HepG2 (cell line): ENCODE results near the gene UNG. TPM values are rescaled to one million over a fixed set of nuclear protein-coding genes. Genes with fewer than 3 reads are reported as not detected.

ENCODE experiments used
- ATAC-seq: fragments of 200-7000 bp; cut with Tn5 transposase; 3 replicates; pipeline ENCODE4 v1.9.1; 2020; ENCODE audit warnings: mild to moderate bottlenecking, moderate library complexity
- BruUV-seq: library from RNA; stranded (reverse); fragments of 400-500 nt; replicated peaks from 2 replicates; lab custom pipeline; 2021; lab: Mats Ljungman, UMichigan
- CTCF ChIA-PET: fragments of 300-600 bp; formaldehyde crosslinking; extraction: SDS; loops from one replicate; lab custom pipeline; 2021; ENCODE audit warnings: low total read pairs, inconsistent platforms, low intra/inter-chr PET ratio; lab: Yijun Ruan, JAX
- POLR2A ChIA-PET: fragments of 350-600 bp; sonication (Branson Sonifier 250); formaldehyde crosslinking; loops from one replicate; lab custom pipeline; 2020; ENCODE audit warnings: antibody characterized with exemption, inconsistent platforms; lab: Yijun Ruan, JAX
- DNase-seq: peaks from one replicate; pipeline ENCODE4 v3.0.0-alpha.2; 2015; ENCODE audit warnings: low spot score
- FAIRE-seq: peaks from 3 replicates; lab custom pipeline; 2011; peaks lifted over from hg19 to GRCh38; lab: Jason Lieb, UNC
- H2AFZ ChIP-seq: one replicate; pipeline ENCODE4 v1.6.1; 2011; ENCODE audit warnings: low read length, inconsistent platforms
- H3K27ac ChIP-seq: fragments of 300-600 bp; 3 replicates; pipeline ENCODE4 v1.8.0; 2011; ENCODE audit warnings: mixed run types, mild to moderate bottlenecking, mixed read lengths, low read length, inconsistent platforms; ENCODE audit not compliant: insufficient read depth; ENCODE audit errors: extremely low read length
- H3K27me3 ChIP-seq, 2 experiments: fragments of 200-600 bp in 1 of 2; 2 replicates in 1 of 2; 3 replicates in 1 of 2; pipeline versions ENCODE4 v1.6.0 to v1.8.0; 2011; ENCODE audit warnings: low read length in 2 of 2, mild to moderate bottlenecking in 2 of 2, moderate library complexity in 2 of 2, inconsistent platforms in 1 of 2; ENCODE audit not compliant: insufficient read depth in 2 of 2, control insufficient read depth in 1 of 2
- H3K36me3 ChIP-seq, 2 experiments: fragments of 200-600 bp in 1 of 2; replicated peaks in 1 of 2; 2 replicates in 1 of 2; 3 replicates in 1 of 2; pipeline versions ENCODE4 v1.5.1 to v1.8.0; 2011; ENCODE audit warnings: low read length in 2 of 2, inconsistent platforms in 1 of 2; ENCODE audit not compliant: insufficient read depth in 2 of 2, control insufficient read depth in 1 of 2
- H3K4me1 ChIP-seq: 2 replicates; pipeline ENCODE4 v1.5.1; 2012; ENCODE audit warnings: low read length, inconsistent platforms; ENCODE audit not compliant: insufficient read depth
- H3K4me2 ChIP-seq: 2 replicates; pipeline ENCODE4 v1.6.0; 2011; ENCODE audit warnings: low read depth, low read length, inconsistent platforms
- H3K4me3 ChIP-seq, 3 experiments: fragments of 200-600 bp in 1 of 3; sonication (generic), shearing (Covaris generic) in 1 of 3; replicated peaks in 1 of 3; 2 replicates each; pipeline ENCODE4 v1.5.1; 2011 to 2016; ENCODE audit warnings: low read length in 3 of 3, inconsistent platforms in 2 of 3, low read depth in 2 of 3, mild to moderate bottlenecking in 2 of 3, control low read depth in 1 of 3, mixed read lengths in 1 of 3; ENCODE audit not compliant: insufficient read depth in 1 of 3
- H3K79me2 ChIP-seq: one replicate; pipeline ENCODE4 v1.6.1; 2011; ENCODE audit warnings: low read length, inconsistent platforms; ENCODE audit not compliant: insufficient read depth
- H3K9ac ChIP-seq: 2 replicates; pipeline ENCODE4 v1.6.0; 2011; ENCODE audit warnings: mild to moderate bottlenecking, low read depth, low read length, inconsistent platforms; ENCODE audit not compliant: insufficient read depth
- H3K9me3 ChIP-seq: 2 replicates; pipeline ENCODE4 v1.5.1; 2012; ENCODE audit warnings: mild to moderate bottlenecking, low read length
- H4K20me1 ChIP-seq: 2 replicates; pipeline ENCODE4 v1.6.0; 2011; ENCODE audit warnings: inconsistent platforms, mild to moderate bottlenecking, low read length, moderate library complexity; ENCODE audit not compliant: insufficient read depth
- CBX1 ChIP-seq: IDR thresholded peaks from one replicate; pipeline ENCODE4 v1.6.1; 2016; ENCODE audit warnings: antibody characterized with exemption, low read depth
- CHD4 ChIP-seq: fragments of 200-600 bp; sonication (generic); IDR thresholded peaks from 2 replicates; pipeline ENCODE4 v1.7.0; 2017; ENCODE audit warnings: mild to moderate bottlenecking, low read length, borderline replicate concordance
- DR1 ChIP-seq: sonication (generic); formaldehyde crosslinking; IDR thresholded peaks from 2 replicates; pipeline ENCODE4 v1.8.0; 2021; ENCODE audit warnings: mild to moderate bottlenecking, missing genetic modification reagents, inconsistent platforms
- FLYWCH1 ChIP-seq: sonication (generic); formaldehyde crosslinking; IDR thresholded peaks from 2 replicates; pipeline ENCODE4 v1.8.1; 2023; ENCODE audit warnings: mild to moderate bottlenecking, missing genetic modification reagents
- HIC2 ChIP-seq: sonication (generic); formaldehyde crosslinking; IDR thresholded peaks from 2 replicates; pipeline ENCODE4 v1.9.0; 2022; ENCODE audit warnings: low read depth, missing genetic modification reagents
- HOXA3 ChIP-seq: sonication (generic); formaldehyde crosslinking; IDR thresholded peaks from 2 replicates; pipeline ENCODE4 v1.5.0; 2020; ENCODE audit warnings: missing genetic modification reagents
- HOXA9 ChIP-seq: sonication (generic); formaldehyde crosslinking; IDR thresholded peaks from 2 replicates; pipeline ENCODE4 v1.8.1; 2022; ENCODE audit warnings: missing genetic modification reagents, mild to moderate bottlenecking, moderate library complexity, borderline replicate concordance
- MBD4 ChIP-seq: IDR thresholded peaks from 2 replicates; pipeline ENCODE4 v1.6.1; 2012; ENCODE audit warnings: low read length, inconsistent platforms, borderline replicate concordance
- NBN ChIP-seq: fragments of 450-650 bp; conservative IDR thresholded peaks from 2 replicates; pipeline ENCODE4 v1.6.1; 2017
- NR2F2 ChIP-seq: IDR thresholded peaks from 2 replicates; pipeline ENCODE4 v1.6.1; 2012; ENCODE audit warnings: low read depth, inconsistent platforms, borderline replicate concordance
- PBX3 ChIP-seq: sonication (generic); formaldehyde crosslinking; IDR thresholded peaks from 2 replicates; pipeline ENCODE4 v1.8.1; 2023; ENCODE audit warnings: missing genetic modification reagents, inconsistent platforms, borderline replicate concordance
- RXRA ChIP-seq: sonication (generic); formaldehyde crosslinking; IDR thresholded peaks from 2 replicates; pipeline ENCODE4 v1.5.1; 2020; ENCODE audit warnings: missing genetic modification reagents
- SMAD1 ChIP-seq: sonication (generic); formaldehyde crosslinking; IDR thresholded peaks from 2 replicates; pipeline ENCODE4 v1.4.0; 2020; ENCODE audit warnings: missing genetic modification reagents, low read depth, mild to moderate bottlenecking, borderline replicate concordance
- ZNF501 ChIP-seq: sonication (generic); formaldehyde crosslinking; IDR thresholded peaks from 2 replicates; pipeline ENCODE4 v1.5.1; 2020; ENCODE audit warnings: mild to moderate bottlenecking, moderate library complexity, missing genetic modification reagents
- ZNF550 ChIP-seq: sonication (generic); formaldehyde crosslinking; IDR thresholded peaks from 2 replicates; pipeline ENCODE4 v1.4.0; 2020; ENCODE audit warnings: mild to moderate bottlenecking, missing genetic modification reagents, borderline replicate concordance
- ZNF614 ChIP-seq: IDR thresholded peaks from 2 replicates; pipeline ENCODE4 v1.6.1; 2018; ENCODE audit warnings: missing biosample characterization, missing genetic modification reagents, inconsistent platforms, borderline replicate concordance
- ZNF670 ChIP-seq: sonication (generic); formaldehyde crosslinking; IDR thresholded peaks from 2 replicates; pipeline ENCODE4 v1.8.0; 2022; ENCODE audit warnings: mild to moderate bottlenecking, missing genetic modification reagents, borderline replicate concordance
- ZNF704 ChIP-seq: sonication (generic); formaldehyde crosslinking; IDR thresholded peaks from 2 replicates; pipeline ENCODE4 v1.8.1; 2023; ENCODE audit warnings: mild to moderate bottlenecking, inconsistent platforms, moderate library complexity, missing genetic modification reagents, borderline replicate concordance
- ZNF772 ChIP-seq: sonication (generic); formaldehyde crosslinking; IDR thresholded peaks from 2 replicates; pipeline ENCODE4 v1.5.0; 2020; ENCODE audit warnings: mild to moderate bottlenecking, missing genetic modification reagents
- WGBS: methylation state at CpG from one replicate; pipeline ENCODE4 v1.1.6; 2017; ENCODE audit warnings: low lambda C conversion rate; 5-methylcytosine and 5-hydroxymethylcytosine counted together
- in situ Hi-C: cut with HindIII; loops from 2 replicates; pipeline ENCODE4 v1.10.0; 2017; ENCODE audit warnings: low pct_unique_long_range_greater_than_20kb; ENCODE audit not compliant: extremely low pct_ligation_motif_present
- intact Hi-C: fragments of 100-400 bp; cut with micrococcal nuclease; formaldehyde crosslinking; loops from one replicate; pipeline ENCODE4 v1.10.0; 2022; ENCODE audit not compliant: unreplicated experiment
- polyA plus RNA-seq, 8 experiments: library from polyadenylated mRNA; depleted of rRNA in 3 of 8; stranded (reverse) in 7 of 8; unstranded in 1 of 8; fragments of >200 nt; fragmentation: Illumina TruSeq in 4 of 8; extraction: Trizol in 4 of 8; gene quantifications; 2 replicates each; pipeline versions ENCODE4 v1.2.1 to v1.2.3, GENCODE V29; 2011 to 2016; ENCODE audit warnings: low read depth in 4 of 8, missing spikeins in 1 of 8, mixed read lengths in 1 of 8; ENCODE audit not compliant: insufficient read depth in 1 of 8
- total RNA-seq, 5 experiments: library from RNA; depleted of rRNA; stranded (reverse); fragments of >200 nt; fragmentation: Illumina TruSeq; extraction: Trizol; gene quantifications; 2 replicates each; pipeline ENCODE4 v1.2.3, GENCODE V29; 2016; ENCODE audit warnings: low read depth in 1 of 5

UNG gene
- total and polyA plus RNA-seq, 2 of the 13 experiments (the other 11 are each of a cell fraction or from before 2014, with no cell fraction given), result 23.3 to 114 TPM

GRCh38 chr12:109098183-109098604, 797 bp downstream of the UNG start:
- Histone ChIP-seq H3K27ac (peak overlapping the region; percentile 91), H3K79me2 (peaks cover 22% of the 10 kb centered on the region), H3K36me3 (peaks cover 7 to 34% of the 10 kb centered on the region in 2 experiments), H3K27me3 (no peaks in the 10 kb centered on the region; a peak in 1 of 5 replicates), H4K20me1 (no peaks in the 10 kb centered on the region; the same call in 1 of the 2 replicates), H3K4me3 (peak overlapping the region; percentile 76 to 89 (median 86)), H2AFZ (no peak overlapping the region), H3K4me1 (peaks cover 44% of the 10 kb centered on the region), H3K9me3 (no peaks in the 10 kb centered on the region), H3K4me2 (peak overlapping the region; percentile 88), H3K9ac (peak overlapping the region; percentile 80)
- no TSS peak for BruUV-seq
- in situ Hi-C loops, result loop anchor here (10.0 kb wide), 1 partner anchor 213 kb away; the partner anchor contains the start of gene DAO
- FAIRE-seq (no peak), ATAC-seq (peak; percentile 37), DNase-seq (no peak)
- whole genome bisulfite sequencing, result no CpG with 5 or more reads among the region's 32 CpGs
- ChIA-PET POLR2A (interaction anchor here (0.8 to 1.9 kb wide), 4 partner anchors 14 to 32 kb away, joined by 3 to 9 read pairs (median 4); partner anchors contain the start of gene ACACB), CTCF (no interaction called here)
- intact Hi-C loops, result loop anchor here (5.0 to 10.0 kb wide), 2 partner anchors 216 to 433 kb away; partner anchors contain the start of gene DAO
- no peak for TF ChIP-seq SMAD1 (CRISPR knock-in tag)
- no peak for TF ChIP-seq NBN
- peak; percentile 47; the same call in 1 of the 2 replicates for TF ChIP-seq ZNF772 (CRISPR knock-in tag)
- TF ChIP-seq FLYWCH1, result no peak
- no peak for TF ChIP-seq HOXA9 (CRISPR knock-in tag)
- peak; percentile 3; the same call in 1 of the 2 replicates for TF ChIP-seq ZNF501 (CRISPR knock-in tag)
- no peak for TF ChIP-seq CBX1
- no peak for TF ChIP-seq HIC2 (CRISPR knock-in tag)
- TF ChIP-seq ZNF670 (CRISPR knock-in tag), result no peak
- no peak for TF ChIP-seq CHD4
- no peak for TF ChIP-seq RXRA (CRISPR knock-in tag)
- no peak for TF ChIP-seq ZNF614 (CRISPR knock-in tag)
- no peak for TF ChIP-seq ZNF704 (CRISPR knock-in tag)
- TF ChIP-seq PBX3 (CRISPR knock-in tag), result no peak
- TF ChIP-seq MBD4, result no peak
- no peak for TF ChIP-seq DR1 (CRISPR knock-in tag)
- TF ChIP-seq NR2F2, result no peak
- TF ChIP-seq HOXA3 (CRISPR knock-in tag), result no peak
- no peak for TF ChIP-seq ZNF550 (CRISPR knock-in tag)
